GM12878 (cell line): ENCODE measurements around the gene PSMC3. TPM values are rescaled to one million over a fixed set of nuclear protein-coding genes. Genes with fewer than 3 reads are reported as not detected.

Source experiments
- ATAC-seq: fragments of 200-7000 bp; cut with Tn5 transposase; 3 replicates; pipeline ENCODE4 v1.9.1; 2020; ENCODE audit warnings: mild to moderate bottlenecking, moderate library complexity
- BruUV-seq: library from RNA; stranded (reverse); fragments of 400-500 nt; replicated peaks from 2 replicates; lab custom pipeline; 2021; lab: Mats Ljungman, UMichigan
- CTCF ChIA-PET: fragments of 300-600 bp; sonication (Branson Sonifier 250); formaldehyde crosslinking; extraction: SDS; loops from one replicate; lab custom pipeline; 2021; ENCODE audit warnings: inconsistent platforms; lab: Yijun Ruan, JAX
- POLR2A ChIA-PET: fragments of 350-600 bp; formaldehyde crosslinking; extraction: SDS; loops from one replicate; lab custom pipeline; 2021; ENCODE audit warnings: inconsistent platforms; lab: Charles Lee
- RAD21 ChIA-PET: fragments of 300-600 bp; sonication (Branson Sonifier 250); formaldehyde crosslinking; loops from one replicate; lab custom pipeline; 2023; ENCODE audit warnings: antibody characterized with exemption; ENCODE audit not compliant: unreplicated experiment; lab: Charles Lee
- SMC1A ChIA-PET: fragments of 300-600 bp; sonication (Branson Sonifier 250); formaldehyde crosslinking; loops from one replicate; lab custom pipeline; 2023; ENCODE audit not compliant: unreplicated experiment, uncharacterized antibody; lab: Charles Lee
- DNase-seq: peaks from one replicate; pipeline ENCODE4 v3.0.0-alpha.2; 2011; ENCODE audit warnings: low read depth, low spot score
- FAIRE-seq: peaks from 3 replicates; lab custom pipeline; 2011; peaks lifted over from hg19 to GRCh38; lab: Jason Lieb, UNC
- H2AFZ ChIP-seq: 2 replicates; pipeline ENCODE4 v1.6.0; 2011; ENCODE audit warnings: low read depth, low read length, control low read depth; ENCODE audit not compliant: control insufficient read depth
- H3K27ac ChIP-seq: 2 replicates; pipeline ENCODE4 v1.5.1; 2011; ENCODE audit warnings: control low read depth; ENCODE audit not compliant: control insufficient read depth, insufficient read depth
- H3K27me3 ChIP-seq, 2 experiments: replicated peaks in 1 of 2; 2 replicates each; pipeline versions ENCODE4 v1.6.0 to v1.6.1; 2011; ENCODE audit warnings: low read length in 1 of 2; ENCODE audit not compliant: control insufficient read depth in 2 of 2, insufficient read depth in 2 of 2
- H3K36me3 ChIP-seq, 2 experiments: 2 replicates each; pipeline ENCODE4 v1.5.1; 2011; ENCODE audit warnings: low read length in 1 of 2; ENCODE audit not compliant: control insufficient read depth in 2 of 2, insufficient read depth in 2 of 2
- H3K4me1 ChIP-seq: 2 replicates; pipeline ENCODE4 v1.6.1; 2011; ENCODE audit warnings: mild to moderate bottlenecking, low read length, moderate library complexity, mixed read lengths; ENCODE audit not compliant: control insufficient read depth, insufficient read depth
- H3K4me2 ChIP-seq: 2 replicates; pipeline ENCODE4 v1.6.0; 2011; ENCODE audit warnings: control low read depth; ENCODE audit not compliant: control insufficient read depth, insufficient read depth
- H3K4me3 ChIP-seq: fragments of 200-600 bp; sonication (generic); 2 replicates; pipeline ENCODE4 v1.5.1; 2016
- H3K79me2 ChIP-seq: 2 replicates; pipeline ENCODE4 v1.6.0; 2011; ENCODE audit warnings: low read length; ENCODE audit not compliant: control insufficient read depth, insufficient read depth
- H3K9ac ChIP-seq: 2 replicates; pipeline ENCODE4 v1.8.0; 2011; ENCODE audit warnings: low read length, control low read depth, mixed read lengths; ENCODE audit not compliant: control insufficient read depth, insufficient read depth
- H3K9me3 ChIP-seq: replicated peaks from 3 replicates; pipeline ENCODE4 v1.5.1; 2011; ENCODE audit warnings: mild to moderate bottlenecking, low read length; ENCODE audit not compliant: control insufficient read depth, insufficient read depth
- H4K20me1 ChIP-seq: 2 replicates; pipeline ENCODE4 v1.6.0; 2011; ENCODE audit not compliant: control insufficient read depth, insufficient read depth
- CBX3 ChIP-seq: fragments of 200-600 bp; sonication (generic); IDR thresholded peaks from 2 replicates; pipeline ENCODE4 v1.6.1; 2016; ENCODE audit warnings: low read depth, borderline replicate concordance
- EP300 ChIP-seq, 2 experiments: fragments of 150-350 bp in 1 of 2; IDR thresholded peaks; 2 replicates each; pipeline ENCODE4 v1.6.1; 2011 to 2012; ENCODE audit warnings: low read depth in 2 of 2, low read length in 2 of 2, borderline replicate concordance in 1 of 2, improper control_type of control experiment in 1 of 2, inconsistent platforms in 1 of 2; ENCODE audit not compliant: control insufficient read depth in 1 of 2
- SMARCA5 ChIP-seq: fragments of 450-650 bp; IDR thresholded peaks from 2 replicates; pipeline ENCODE4 v1.6.1; 2017; ENCODE audit warnings: mild to moderate bottlenecking
- WGBS: methylation state at CpG from one replicate; pipeline ENCODE4 v1.1.6; 2016; ENCODE audit warnings: low lambda C conversion rate; ENCODE audit not compliant: insufficient replicate concordance, insufficient coverage; ENCODE audit errors: missing lambda C conversion rate; 5-methylcytosine and 5-hydroxymethylcytosine counted together
- in situ Hi-C: fragments of 300-500 bp; cut with MboI; formaldehyde crosslinking; loops from 9 replicates; pipeline ENCODE4 v1.14.3; 2018; ENCODE audit warnings: mixed read lengths
- intact Hi-C: fragments of 100-400 bp; cut with micrococcal nuclease; formaldehyde crosslinking; loops from one replicate; pipeline ENCODE4 v1.14.2; 2022; ENCODE audit not compliant: unreplicated experiment
- polyA plus RNA-seq, 11 experiments: library from polyadenylated mRNA; depleted of rRNA in 4 of 11; unstranded in 6 of 11; stranded (reverse) in 5 of 11; fragments of >200 nt; fragmentation: Nextera tagmentation in 4 of 11; fragmentation: Illumina TruSeq in 1 of 11; extraction: Ambion mirVana in 4 of 11; extraction: Trizol in 1 of 11; gene quantifications; 1 replicate in 1 of 11; 2 replicates in 10 of 11; pipeline versions ENCODE4 v1.2.1 to v1.2.3, GENCODE V29; 2011 to 2016; ENCODE audit warnings: inconsistent platforms in 2 of 11, missing spikeins in 2 of 11, low read depth in 1 of 11
- total RNA-seq, 4 experiments: library from RNA; depleted of rRNA in 3 of 4; stranded (reverse); fragments of >200 nt in 3 of 4; fragmentation: Illumina TruSeq in 1 of 4; extraction: Trizol in 1 of 4; gene quantifications; 2 replicates each; pipeline versions ENCODE4 v1.2.1 to v1.2.3, GENCODE V29; 2013 to 2021
- TF ChIP-seq, protein P1 (sequence below): IDR thresholded peaks from 2 replicates; pipeline ENCODE4 v1.6.1; 2011; ENCODE audit warnings: borderline replicate concordance, low read depth, mild to moderate bottlenecking, moderate library complexity, mixed read lengths, low read length; ENCODE audit not compliant: insufficient read depth; ENCODE audit errors: extremely low read length
- TF ChIP-seq, protein P2 (sequence below): IDR thresholded peaks from 2 replicates; pipeline ENCODE4 v1.6.1; 2012; ENCODE audit warnings: mild to moderate bottlenecking, low read depth, low read length

Gene PSMC3
- total and polyA plus RNA-seq, 10 of the 15 experiments (the other 5 are each of a cell fraction or from before 2014, with no cell fraction given), result 39.5 to 289 (median 155) TPM

DNA sequence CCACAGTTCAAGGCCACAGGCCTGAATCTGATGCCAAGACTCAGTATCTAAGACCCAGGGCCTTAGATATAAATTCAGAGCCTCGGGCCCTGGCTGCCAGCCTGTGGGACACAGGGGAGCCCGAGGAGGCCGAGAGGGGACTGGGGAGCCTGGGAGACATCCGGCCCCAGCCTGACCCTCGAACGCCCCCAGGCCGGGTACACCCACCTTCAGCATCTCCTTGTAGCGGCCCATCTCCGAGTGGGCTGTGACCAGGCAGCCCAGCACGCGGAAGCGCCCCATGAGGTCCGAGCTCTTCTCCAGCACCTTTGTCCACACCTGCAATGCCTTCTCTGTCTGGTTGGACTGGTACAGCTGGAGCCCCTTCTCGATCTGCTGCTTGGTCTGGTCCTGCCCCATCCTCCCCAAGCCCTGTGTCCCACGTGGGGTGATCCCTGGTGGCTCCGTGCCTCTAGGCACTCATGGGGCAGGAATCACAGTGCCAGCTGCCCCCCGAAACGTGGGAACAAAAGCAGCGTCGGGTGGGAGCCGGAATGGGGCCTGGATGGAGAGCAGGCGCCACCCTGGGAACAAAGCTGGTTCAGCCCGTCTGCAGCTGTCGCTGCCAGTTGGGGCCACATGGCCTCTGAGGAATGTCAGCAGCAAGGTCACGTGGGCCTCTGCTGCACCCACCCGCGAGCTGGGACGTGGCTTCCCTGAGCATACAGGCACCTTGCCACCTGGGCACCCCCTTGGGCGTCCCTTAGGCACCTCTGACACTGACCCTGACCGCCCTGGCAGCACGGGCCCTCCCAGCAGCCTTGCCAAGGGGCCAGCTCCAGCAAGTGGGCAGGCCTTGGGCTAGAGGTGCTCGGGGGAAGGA lies 22.6 kb upstream of the PSMC3 start, which contains the start of gene RAPSN:
RAPSN (minus strand) TSS at position 571 of the 862 bp plus-strand sequence; CDS start at position 399, 172 bp downstream.
- FAIRE-seq (no peak), ATAC-seq (no peak), DNase-seq (no peak)
- WGBS, result 77% methylated on average over 32 of the region's 32 CpGs
- POLR2A ChIA-PET, result interaction anchor here (0.6 kb wide), 1 partner anchor 149 kb away, joined by 7 read pairs; no protein-coding TSS in a partner anchor
- H4K20me1 ChIP-seq, result no peaks in the 10 kb centered on the region
- no peak within 1 kb of the TSS for H3K4me2 ChIP-seq
- no peaks in the 10 kb centered on the region for H3K4me1 ChIP-seq
- CTCF ChIA-PET, result no interaction called here
- RAD21 ChIA-PET, result no interaction called here
- in situ Hi-C loops, result no loop called here
- TF ChIP-seq EP300 (IDR thresholded peaks at IDR 0.05; ENCODE audit: borderline replicate concordance in 1 of 2, control insufficient read depth in 1 of 2, low read depth in 2 of 2, low read length in 2 of 2) (no peak), CBX3 (no peak), SMARCA5 (no peak)
- TF ChIP-seq, protein P1, sequence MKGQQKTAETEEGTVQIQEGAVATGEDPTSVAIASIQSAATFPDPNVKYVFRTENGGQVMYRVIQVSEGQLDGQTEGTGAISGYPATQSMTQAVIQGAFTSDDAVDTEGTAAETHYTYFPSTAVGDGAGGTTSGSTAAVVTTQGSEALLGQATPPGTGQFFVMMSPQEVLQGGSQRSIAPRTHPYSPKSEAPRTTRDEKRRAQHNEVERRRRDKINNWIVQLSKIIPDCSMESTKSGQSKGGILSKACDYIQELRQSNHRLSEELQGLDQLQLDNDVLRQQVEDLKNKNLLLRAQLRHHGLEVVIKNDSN, result peak; percentile 16
- TF ChIP-seq, protein P2, sequence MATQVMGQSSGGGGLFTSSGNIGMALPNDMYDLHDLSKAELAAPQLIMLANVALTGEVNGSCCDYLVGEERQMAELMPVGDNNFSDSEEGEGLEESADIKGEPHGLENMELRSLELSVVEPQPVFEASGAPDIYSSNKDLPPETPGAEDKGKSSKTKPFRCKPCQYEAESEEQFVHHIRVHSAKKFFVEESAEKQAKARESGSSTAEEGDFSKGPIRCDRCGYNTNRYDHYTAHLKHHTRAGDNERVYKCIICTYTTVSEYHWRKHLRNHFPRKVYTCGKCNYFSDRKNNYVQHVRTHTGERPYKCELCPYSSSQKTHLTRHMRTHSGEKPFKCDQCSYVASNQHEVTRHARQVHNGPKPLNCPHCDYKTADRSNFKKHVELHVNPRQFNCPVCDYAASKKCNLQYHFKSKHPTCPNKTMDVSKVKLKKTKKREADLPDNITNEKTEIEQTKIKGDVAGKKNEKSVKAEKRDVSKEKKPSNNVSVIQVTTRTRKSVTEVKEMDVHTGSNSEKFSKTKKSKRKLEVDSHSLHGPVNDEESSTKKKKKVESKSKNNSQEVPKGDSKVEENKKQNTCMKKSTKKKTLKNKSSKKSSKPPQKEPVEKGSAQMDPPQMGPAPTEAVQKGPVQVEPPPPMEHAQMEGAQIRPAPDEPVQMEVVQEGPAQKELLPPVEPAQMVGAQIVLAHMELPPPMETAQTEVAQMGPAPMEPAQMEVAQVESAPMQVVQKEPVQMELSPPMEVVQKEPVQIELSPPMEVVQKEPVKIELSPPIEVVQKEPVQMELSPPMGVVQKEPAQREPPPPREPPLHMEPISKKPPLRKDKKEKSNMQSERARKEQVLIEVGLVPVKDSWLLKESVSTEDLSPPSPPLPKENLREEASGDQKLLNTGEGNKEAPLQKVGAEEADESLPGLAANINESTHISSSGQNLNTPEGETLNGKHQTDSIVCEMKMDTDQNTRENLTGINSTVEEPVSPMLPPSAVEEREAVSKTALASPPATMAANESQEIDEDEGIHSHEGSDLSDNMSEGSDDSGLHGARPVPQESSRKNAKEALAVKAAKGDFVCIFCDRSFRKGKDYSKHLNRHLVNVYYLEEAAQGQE, result no peak
- H3K4me3 ChIP-seq, result no peak within 1 kb of the TSS
- no peaks in the 10 kb centered on the region for H3K36me3 ChIP-seq
- H3K27ac ChIP-seq, result no peak within 1 kb of the TSS
- no peaks in the 10 kb centered on the region for H3K9me3 ChIP-seq
- no peaks in the 10 kb centered on the region for H3K27me3 ChIP-seq
- H2AFZ ChIP-seq, result no peak within 1 kb of the TSS
- H3K79me2 ChIP-seq, result no peaks in the 10 kb centered on the region
- H3K9ac ChIP-seq, result no peak within 1 kb of the TSS
- no TSS peak for BruUV-seq
- SMC1A ChIA-PET, result no interaction called here
- intact Hi-C loops, result no loop called here
